SKM-1 (cell line): ENCODE results near the gene NPIPB12.
"Not testable (repeated sequence)": the region's sequence is repeated elsewhere in the genome, so short reads cannot be mapped to it uniquely, and the experiment has no call there.

Experiments used
- DNase-seq: peaks from one replicate; lab custom pipeline; 2025; ENCODE audit not compliant: unreplicated experiment; lab: John Stamatoyannopoulos, UW

NPIPB12 gene

GRCh38 chr16:29506308-29506707 is at the start of gene NPIPB12:
TSS of gene NPIPB12 (minus strand) at chr16:29506408.
- DNase-seq, result not testable (repeated sequence)

- DNase-seq, result not testable (repeated sequence)
These were observed 15.3 kb upstream of the NPIPB12 start for GRCh38 chr16:29521520-29521919.

- DNase-seq, result not testable (repeated sequence)
These were observed 23.9 kb downstream of the NPIPB12 start for GRCh38 chr16:29482276-29482675.

- DNase-seq, result not testable (repeated sequence)
These were observed 34.1 kb downstream of the NPIPB12 start for GRCh38 chr16:29472065-29472464.

- DNase-seq, result not testable (repeated sequence)
These were observed 36.5 kb downstream of the NPIPB12 start for GRCh38 chr16:29469660-29470059.

- not testable (repeated sequence) for DNase-seq
These were observed 38.4 kb downstream of the NPIPB12 start for GRCh38 chr16:29467654-29468366.

- not testable (repeated sequence) for DNase-seq
These were observed 39.3 kb downstream of the NPIPB12 start for GRCh38 chr16:29466904-29467303.

GRCh38 chr16:29465985-29466824 is 40.0 kb downstream of the NPIPB12 start:
- DNase-seq, result not testable (repeated sequence)

GRCh38 chr16:29460647-29461030 is 45.6 kb downstream of the NPIPB12 start:
- DNase-seq, result not testable (repeated sequence)

- DNase-seq, result not testable (repeated sequence)
These were observed 46.2 kb downstream of the NPIPB12 start, which contains the start of gene SULT1A4 for GRCh38 chr16:29459706-29460646. TSS of gene SULT1A4 (plus strand) at chr16:29459913. CDS start at chr16:29461386, 1,473 bp downstream.

GRCh38 chr16:29457660-29458059 is 48.5 kb downstream of the NPIPB12 start:
- not testable (repeated sequence) for DNase-seq

GRCh38 chr16:29454828-29455227 is 51.4 kb downstream of the NPIPB12 start:
- DNase-seq, result not testable (repeated sequence)

GRCh38 chr16:29454269-29454668 is 51.9 kb downstream of the NPIPB12 start, which contains the start of the genes BOLA2 and SLX1B:
TSS of gene BOLA2 (minus strand) at chr16:29454351. CDS start at chr16:29454253, 98 bp downstream.
TSS of gene SLX1B (plus strand) at chr16:29454533.
- not testable (repeated sequence) for DNase-seq

GRCh38 chr16:29453754-29454153 is 52.5 kb downstream of the NPIPB12 start:
- DNase-seq, result not testable (repeated sequence)
